ENCODE results near the gene OR4K14. TPM values are rescaled to one million over a fixed set of nuclear protein-coding genes. Genes with fewer than 3 reads are reported as not detected.
"Not testable (repeated sequence)": the region's sequence is repeated elsewhere in the genome, so short reads cannot be mapped to it uniquely, and the experiment has no call there.

The OR4K14 gene
- total RNA-seq, 5 donors from 2014 or later (not counting 1 experiment from before 2014, with no cell fraction given), result not detected

GRCh38 chr14:19969735-19970134 lies 49.4 kb downstream of the OR4K14 start:
- H3K9me3 ChIP-seq; H3K27ac Mint-ChIP-seq; H3K27me3 ChIP-seq (replicated peaks in 1 of 2; ENCODE audit: control insufficient read depth in 2 of 2, extremely low read depth in 1 of 2, insufficient read depth in 2 of 2, low read length in 1 of 2); DNase-seq; H3K4me1 ChIP-seq (ENCODE audit: control insufficient read depth in 1 of 2, extremely low read depth in 1 of 2, insufficient read depth in 2 of 2, low read length in 2 of 2); H3K27me3 Mint-ChIP-seq; H3K36me3 Mint-ChIP-seq; H3K9me3 Mint-ChIP-seq; H3K4me3 ChIP-seq (ENCODE audit: control insufficient read depth in 1 of 2, extremely low read depth in 1 of 2, low read length in 1 of 2); CTCF ChIA-PET; POLR2A ChIA-PET; H3K27ac ChIP-seq (ENCODE audit: low read length); H3K4me3 Mint-ChIP-seq; H3K36me3 ChIP-seq (ENCODE audit: control insufficient read depth in 2 of 2, extremely low read depth in 1 of 2, insufficient read depth in 1 of 2, low read length in 1 of 2): not testable (repeated sequence)
- WGBS (ENCODE audit: insufficient coverage), result 64% methylated on average over 2 of the region's 2 CpGs
- peak in 1 of 4 experiments; percentile 42 for ATAC-seq (replicated peaks in 1 of 4)
- H3K4me1 Mint-ChIP-seq, result peaks cover 31 to 37% (median 31%) of the 10 kb centered on the region in 3 donors

Other genes starting within 250 kb of the OR4K14 start
- not detected for gene OR4M1, start 245.8 kb downstream of the OR4K14 start, total RNA-seq
- not detected for gene OR4N2, start 215.5 kb downstream of the OR4K14 start, total RNA-seq
- not detected for gene OR4K2, start 144.2 kb downstream of the OR4K14 start, total RNA-seq
- not detected for gene OR4K5, start 98.7 kb downstream of the OR4K14 start, total RNA-seq
- not detected for gene OR4K1, start 88.4 kb downstream of the OR4K14 start, total RNA-seq
- gene OR4K15, start 43.7 kb downstream of the OR4K14 start, total RNA-seq, result not detected
- gene OR4Q2, start 17.1 kb downstream of the OR4K14 start, total RNA-seq, result not detected
- gene OR4K13, start 16.7 kb upstream of the OR4K14 start, total RNA-seq, result not detected
- not detected for gene OR4L1, start 40.7 kb upstream of the OR4K14 start, total RNA-seq
- gene OR4K17, start 91.4 kb upstream of the OR4K14 start, total RNA-seq, result not detected
- gene OR4N5, start 119.5 kb upstream of the OR4K14 start, total RNA-seq, result not detected
- not detected for gene OR11G2, start 171.6 kb upstream of the OR4K14 start, total RNA-seq
- not detected for gene OR11H6, start 204.4 kb upstream of the OR4K14 start, total RNA-seq
- not detected for gene OR11H7, start 209.7 kb upstream of the OR4K14 start, total RNA-seq
- gene OR11H4, start 220.0 kb upstream of the OR4K14 start, total RNA-seq, result not detected